GM12878 (cell line): ENCODE data around the gene LHX2. TPM values are rescaled to one million over a fixed set of nuclear protein-coding genes. Genes with fewer than 3 reads are reported as not detected.
"Not testable (repeated sequence)": the region's sequence is repeated elsewhere in the genome, so short reads cannot be mapped to it uniquely, and the experiment has no call there.

ENCODE experiments used
- ATAC-seq: fragments of 200-7000 bp; cut with Tn5 transposase; 3 replicates; pipeline ENCODE4 v1.9.1; 2020; ENCODE audit warnings: mild to moderate bottlenecking, moderate library complexity
- BruUV-seq: library from RNA; stranded (reverse); fragments of 400-500 nt; replicated peaks from 2 replicates; lab custom pipeline; 2021; lab: Mats Ljungman, UMichigan
- CTCF ChIA-PET: fragments of 300-600 bp; sonication (Branson Sonifier 250); formaldehyde crosslinking; extraction: SDS; loops from one replicate; lab custom pipeline; 2021; ENCODE audit warnings: inconsistent platforms; lab: Yijun Ruan, JAX
- POLR2A ChIA-PET: fragments of 350-600 bp; formaldehyde crosslinking; extraction: SDS; loops from one replicate; lab custom pipeline; 2021; ENCODE audit warnings: inconsistent platforms; lab: Charles Lee
- RAD21 ChIA-PET: fragments of 300-600 bp; sonication (Branson Sonifier 250); formaldehyde crosslinking; loops from one replicate; lab custom pipeline; 2023; ENCODE audit warnings: antibody characterized with exemption; ENCODE audit not compliant: unreplicated experiment; lab: Charles Lee
- SMC1A ChIA-PET: fragments of 300-600 bp; sonication (Branson Sonifier 250); formaldehyde crosslinking; loops from one replicate; lab custom pipeline; 2023; ENCODE audit not compliant: unreplicated experiment, uncharacterized antibody; lab: Charles Lee
- DNase-seq: peaks from one replicate; pipeline ENCODE4 v3.0.0-alpha.2; 2011; ENCODE audit warnings: low read depth, low spot score
- FAIRE-seq: peaks from 3 replicates; lab custom pipeline; 2011; peaks lifted over from hg19 to GRCh38; lab: Jason Lieb, UNC
- H2AFZ ChIP-seq: 2 replicates; pipeline ENCODE4 v1.6.0; 2011; ENCODE audit warnings: low read depth, low read length, control low read depth; ENCODE audit not compliant: control insufficient read depth
- H3K27ac ChIP-seq: 2 replicates; pipeline ENCODE4 v1.5.1; 2011; ENCODE audit warnings: control low read depth; ENCODE audit not compliant: control insufficient read depth, insufficient read depth
- H3K27me3 ChIP-seq, 2 experiments: replicated peaks in 1 of 2; 2 replicates each; pipeline versions ENCODE4 v1.6.0 to v1.6.1; 2011; ENCODE audit warnings: low read length in 1 of 2; ENCODE audit not compliant: control insufficient read depth in 2 of 2, insufficient read depth in 2 of 2
- H3K36me3 ChIP-seq, 2 experiments: 2 replicates each; pipeline ENCODE4 v1.5.1; 2011; ENCODE audit warnings: low read length in 1 of 2; ENCODE audit not compliant: control insufficient read depth in 2 of 2, insufficient read depth in 2 of 2
- H3K4me1 ChIP-seq: 2 replicates; pipeline ENCODE4 v1.6.1; 2011; ENCODE audit warnings: mild to moderate bottlenecking, low read length, moderate library complexity, mixed read lengths; ENCODE audit not compliant: control insufficient read depth, insufficient read depth
- H3K4me2 ChIP-seq: 2 replicates; pipeline ENCODE4 v1.6.0; 2011; ENCODE audit warnings: control low read depth; ENCODE audit not compliant: control insufficient read depth, insufficient read depth
- H3K4me3 ChIP-seq: fragments of 200-600 bp; sonication (generic); 2 replicates; pipeline ENCODE4 v1.5.1; 2016
- H3K79me2 ChIP-seq: 2 replicates; pipeline ENCODE4 v1.6.0; 2011; ENCODE audit warnings: low read length; ENCODE audit not compliant: control insufficient read depth, insufficient read depth
- H3K9ac ChIP-seq: 2 replicates; pipeline ENCODE4 v1.8.0; 2011; ENCODE audit warnings: low read length, control low read depth, mixed read lengths; ENCODE audit not compliant: control insufficient read depth, insufficient read depth
- H3K9me3 ChIP-seq: replicated peaks from 3 replicates; pipeline ENCODE4 v1.5.1; 2011; ENCODE audit warnings: mild to moderate bottlenecking, low read length; ENCODE audit not compliant: control insufficient read depth, insufficient read depth
- H4K20me1 ChIP-seq: 2 replicates; pipeline ENCODE4 v1.6.0; 2011; ENCODE audit not compliant: control insufficient read depth, insufficient read depth
- KDM1A ChIP-seq: fragments of 200-600 bp; sonication (generic); IDR thresholded peaks from 2 replicates; pipeline ENCODE4 v1.6.1; 2016; ENCODE audit warnings: borderline replicate concordance
- LARP7 ChIP-seq: fragments of 450-650 bp; IDR thresholded peaks from 2 replicates; pipeline ENCODE4 v1.6.1; 2017; ENCODE audit warnings: mild to moderate bottlenecking
- WGBS: methylation state at CpG from one replicate; pipeline ENCODE4 v1.1.6; 2016; ENCODE audit warnings: low lambda C conversion rate; ENCODE audit not compliant: insufficient replicate concordance, insufficient coverage; ENCODE audit errors: missing lambda C conversion rate; 5-methylcytosine and 5-hydroxymethylcytosine counted together
- in situ Hi-C: fragments of 300-500 bp; cut with MboI; formaldehyde crosslinking; loops from 9 replicates; pipeline ENCODE4 v1.14.3; 2018; ENCODE audit warnings: mixed read lengths
- intact Hi-C: fragments of 100-400 bp; cut with micrococcal nuclease; formaldehyde crosslinking; loops from one replicate; pipeline ENCODE4 v1.14.2; 2022; ENCODE audit not compliant: unreplicated experiment
- polyA plus RNA-seq, 11 experiments: library from polyadenylated mRNA; depleted of rRNA in 4 of 11; unstranded in 6 of 11; stranded (reverse) in 5 of 11; fragments of >200 nt; fragmentation: Nextera tagmentation in 4 of 11; fragmentation: Illumina TruSeq in 1 of 11; extraction: Ambion mirVana in 4 of 11; extraction: Trizol in 1 of 11; gene quantifications; 1 replicate in 1 of 11; 2 replicates in 10 of 11; pipeline versions ENCODE4 v1.2.1 to v1.2.3, GENCODE V29; 2011 to 2016; ENCODE audit warnings: inconsistent platforms in 2 of 11, missing spikeins in 2 of 11, low read depth in 1 of 11
- total RNA-seq, 4 experiments: library from RNA; depleted of rRNA in 3 of 4; stranded (reverse); fragments of >200 nt in 3 of 4; fragmentation: Illumina TruSeq in 1 of 4; extraction: Trizol in 1 of 4; gene quantifications; 2 replicates each; pipeline versions ENCODE4 v1.2.1 to v1.2.3, GENCODE V29; 2013 to 2021

The LHX2 gene
- total and polyA plus RNA-seq, 10 of the 15 experiments (the other 5 are each of a cell fraction or from before 2014, with no cell fraction given): 0.82 to 69.8 (median 5.3) TPM

- CTCF ChIA-PET: interaction anchor here (0.6 to 0.9 kb wide), 2 partner anchors 75 to 221 kb away, joined by 3 read pairs; no protein-coding TSS in a partner anchor
Observed at GRCh38 chr9:123975871-123976270, 35.7 kb upstream of the LHX2 start.

GRCh38 chr9:123976579-123976978 is 35.0 kb upstream of the LHX2 start:
- in situ Hi-C loops, H2AFZ ChIP-seq, H4K20me1 ChIP-seq, H3K79me2 ChIP-seq, FAIRE-seq, ATAC-seq, H3K27me3 ChIP-seq, H3K27ac ChIP-seq, DNase-seq, H3K4me1 ChIP-seq, H3K9ac ChIP-seq, intact Hi-C loops, H3K4me3 ChIP-seq, CTCF ChIA-PET, POLR2A ChIA-PET, H3K36me3 ChIP-seq, BruUV-seq, H3K4me2 ChIP-seq: not testable (repeated sequence)
- RAD21 ChIA-PET: interaction anchor here (1.6 kb wide), 1 partner anchor 21 kb away, joined by 5 read pairs; no protein-coding TSS in a partner anchor
- SMC1A ChIA-PET: interaction anchor here (1.4 kb wide), 2 partner anchors 20 to 23 kb away, joined by 3 to 5 read pairs; no protein-coding TSS in a partner anchor
- no CpG with 5 or more reads among the region's 9 CpGs for WGBS
- peaks cover 15% of the 10 kb centered on the region; the same call in 2 of the 3 replicates for H3K9me3 ChIP-seq

More at GRCh38 chr9:123975871-123976270, 35.7 kb upstream of the LHX2 start:
- intact Hi-C loops: loop anchor here (2.0 kb wide), 1 partner anchor 13 kb away; no protein-coding TSS in a partner anchor
- no peak for TF ChIP-seq KDM1A
- no peak for TF ChIP-seq LARP7
- FAIRE-seq: no peak
- BruUV-seq: no TSS peak
- in situ Hi-C loops: no loop called here
- DNase-seq: no peak
- Histone ChIP-seq H2AFZ (no peak overlapping the region), H3K79me2 (no peaks in the 10 kb centered on the region), H3K4me3 (no peak overlapping the region), H3K9me3 (peaks cover 15% of the 10 kb centered on the region; the same call in 2 of the 3 replicates), H3K9ac (no peak overlapping the region), H3K4me1 (no peaks in the 10 kb centered on the region), H3K27ac (no peak overlapping the region), H3K36me3 (no peaks in the 10 kb centered on the region), H4K20me1 (no peaks in the 10 kb centered on the region), H3K27me3 (no peaks in the 10 kb centered on the region), H3K4me2 (no peak overlapping the region)
- SMC1A ChIA-PET: interaction anchor here (0.6 to 1.4 kb wide), 4 partner anchors 21 to 267 kb away, joined by 3 to 5 read pairs (median 3); no protein-coding TSS in a partner anchor
- WGBS: 10% methylated on average over 3 of the region's 3 CpGs
- POLR2A ChIA-PET: interaction anchor here (0.6 kb wide), 2 partner anchors 34 to 366 kb away, joined by 3 to 7 read pairs; no protein-coding TSS in a partner anchor
- ATAC-seq: no peak
- RAD21 ChIA-PET: interaction anchor here (1.1 to 1.6 kb wide), 2 partner anchors 21 to 63 kb away, joined by 3 to 5 read pairs; no protein-coding TSS in a partner anchor
